H1 (cell line): Measurements from ENCODE around the gene ZSCAN21. TPM values are rescaled to one million over a fixed set of nuclear protein-coding genes. Genes with fewer than 3 reads are reported as not detected.
A peak's percentile ranks its signal among the peaks of the same experiment; 100 is the strongest.

Source experiments
- CBX8 ChIP-seq: fragments of 300-800, 300-1000 bp; sonication (generic); IDR thresholded peaks from 2 replicates; pipeline ENCODE4 v1.7.1; 2016; ENCODE audit warnings: low read depth, low read length, borderline replicate concordance
- CHD2 ChIP-seq: IDR thresholded peaks from 2 replicates; pipeline ENCODE4 v1.6.1; 2012; ENCODE audit warnings: low read length, improper control_type of control experiment
- CTCF ChIP-seq, 3 experiments: IDR thresholded peaks; 1 replicate in 2 of 3; 2 replicates in 1 of 3; pipeline versions ENCODE4 v1.5.1 to v1.6.1; 2011; ENCODE audit warnings: low read length in 3 of 3, mild to moderate bottlenecking in 3 of 3, inconsistent platforms in 2 of 3, low read depth in 1 of 3, moderate library complexity in 1 of 3; ENCODE audit not compliant: insufficient read depth in 1 of 3; ENCODE audit errors: control extremely low read depth in 1 of 3
- POLR2A ChIP-seq, 2 experiments: IDR thresholded peaks; 1 replicate in 1 of 2; 2 replicates in 1 of 2; pipeline ENCODE4 v1.6.1; 2011; ENCODE audit warnings: low read depth in 2 of 2, low read length in 2 of 2, mild to moderate bottlenecking in 2 of 2; ENCODE audit errors: control extremely low read depth in 1 of 2
- SP2 ChIP-seq: IDR thresholded peaks from 2 replicates; pipeline ENCODE4 v1.6.1; 2012; ENCODE audit warnings: mild to moderate bottlenecking, low read length, inconsistent platforms
- TAF1 ChIP-seq: IDR thresholded peaks from 2 replicates; pipeline ENCODE4 v1.6.1; 2011; ENCODE audit warnings: mild to moderate bottlenecking, low read depth, low read length
- polyA plus RNA-seq, 7 experiments: library from polyadenylated mRNA; depleted of rRNA in 3 of 7; stranded (reverse) in 5 of 7; unstranded in 2 of 7; fragments of >200 nt in 5 of 7; fragments of 200-250 nt in 2 of 7; gene quantifications; 1 replicate in 5 of 7; 2 replicates in 1 of 7; 4 replicates in 1 of 7; pipeline versions ENCODE4 v1.2.1 to v1.2.3, GENCODE V29; 2011 to 2013; ENCODE audit warnings: missing spikeins in 2 of 7, mixed read lengths in 2 of 7
- total RNA-seq: library from RNA; stranded (reverse); fragmentation: NEBNext Ultra II Directional; extraction: Animal tissue kit (Norgen Biotek cat#: 25700); gene quantifications from 2 replicates; pipeline ENCODE4 v1.2.1, GENCODE V29; 2021
- TF ChIP-seq, protein P1 (sequence below): fragments of 300-600 bp; sonication (generic); IDR thresholded peaks from 2 replicates; pipeline ENCODE4 v1.7.1; 2012; ENCODE audit warnings: low read length, moderate library complexity, mild to moderate bottlenecking, inconsistent platforms; ENCODE audit not compliant: insufficient replicate concordance

ZSCAN21 gene
- total and polyA plus RNA-seq, 2 of the 8 experiments (the other 6 are each of a cell fraction or from before 2014, with no cell fraction given) = 15.4 to 26.1 TPM

GRCh38 chr7:100049441-100050291 lies at the start of gene ZSCAN21 (continued):
- TF ChIP-seq, protein P1, sequence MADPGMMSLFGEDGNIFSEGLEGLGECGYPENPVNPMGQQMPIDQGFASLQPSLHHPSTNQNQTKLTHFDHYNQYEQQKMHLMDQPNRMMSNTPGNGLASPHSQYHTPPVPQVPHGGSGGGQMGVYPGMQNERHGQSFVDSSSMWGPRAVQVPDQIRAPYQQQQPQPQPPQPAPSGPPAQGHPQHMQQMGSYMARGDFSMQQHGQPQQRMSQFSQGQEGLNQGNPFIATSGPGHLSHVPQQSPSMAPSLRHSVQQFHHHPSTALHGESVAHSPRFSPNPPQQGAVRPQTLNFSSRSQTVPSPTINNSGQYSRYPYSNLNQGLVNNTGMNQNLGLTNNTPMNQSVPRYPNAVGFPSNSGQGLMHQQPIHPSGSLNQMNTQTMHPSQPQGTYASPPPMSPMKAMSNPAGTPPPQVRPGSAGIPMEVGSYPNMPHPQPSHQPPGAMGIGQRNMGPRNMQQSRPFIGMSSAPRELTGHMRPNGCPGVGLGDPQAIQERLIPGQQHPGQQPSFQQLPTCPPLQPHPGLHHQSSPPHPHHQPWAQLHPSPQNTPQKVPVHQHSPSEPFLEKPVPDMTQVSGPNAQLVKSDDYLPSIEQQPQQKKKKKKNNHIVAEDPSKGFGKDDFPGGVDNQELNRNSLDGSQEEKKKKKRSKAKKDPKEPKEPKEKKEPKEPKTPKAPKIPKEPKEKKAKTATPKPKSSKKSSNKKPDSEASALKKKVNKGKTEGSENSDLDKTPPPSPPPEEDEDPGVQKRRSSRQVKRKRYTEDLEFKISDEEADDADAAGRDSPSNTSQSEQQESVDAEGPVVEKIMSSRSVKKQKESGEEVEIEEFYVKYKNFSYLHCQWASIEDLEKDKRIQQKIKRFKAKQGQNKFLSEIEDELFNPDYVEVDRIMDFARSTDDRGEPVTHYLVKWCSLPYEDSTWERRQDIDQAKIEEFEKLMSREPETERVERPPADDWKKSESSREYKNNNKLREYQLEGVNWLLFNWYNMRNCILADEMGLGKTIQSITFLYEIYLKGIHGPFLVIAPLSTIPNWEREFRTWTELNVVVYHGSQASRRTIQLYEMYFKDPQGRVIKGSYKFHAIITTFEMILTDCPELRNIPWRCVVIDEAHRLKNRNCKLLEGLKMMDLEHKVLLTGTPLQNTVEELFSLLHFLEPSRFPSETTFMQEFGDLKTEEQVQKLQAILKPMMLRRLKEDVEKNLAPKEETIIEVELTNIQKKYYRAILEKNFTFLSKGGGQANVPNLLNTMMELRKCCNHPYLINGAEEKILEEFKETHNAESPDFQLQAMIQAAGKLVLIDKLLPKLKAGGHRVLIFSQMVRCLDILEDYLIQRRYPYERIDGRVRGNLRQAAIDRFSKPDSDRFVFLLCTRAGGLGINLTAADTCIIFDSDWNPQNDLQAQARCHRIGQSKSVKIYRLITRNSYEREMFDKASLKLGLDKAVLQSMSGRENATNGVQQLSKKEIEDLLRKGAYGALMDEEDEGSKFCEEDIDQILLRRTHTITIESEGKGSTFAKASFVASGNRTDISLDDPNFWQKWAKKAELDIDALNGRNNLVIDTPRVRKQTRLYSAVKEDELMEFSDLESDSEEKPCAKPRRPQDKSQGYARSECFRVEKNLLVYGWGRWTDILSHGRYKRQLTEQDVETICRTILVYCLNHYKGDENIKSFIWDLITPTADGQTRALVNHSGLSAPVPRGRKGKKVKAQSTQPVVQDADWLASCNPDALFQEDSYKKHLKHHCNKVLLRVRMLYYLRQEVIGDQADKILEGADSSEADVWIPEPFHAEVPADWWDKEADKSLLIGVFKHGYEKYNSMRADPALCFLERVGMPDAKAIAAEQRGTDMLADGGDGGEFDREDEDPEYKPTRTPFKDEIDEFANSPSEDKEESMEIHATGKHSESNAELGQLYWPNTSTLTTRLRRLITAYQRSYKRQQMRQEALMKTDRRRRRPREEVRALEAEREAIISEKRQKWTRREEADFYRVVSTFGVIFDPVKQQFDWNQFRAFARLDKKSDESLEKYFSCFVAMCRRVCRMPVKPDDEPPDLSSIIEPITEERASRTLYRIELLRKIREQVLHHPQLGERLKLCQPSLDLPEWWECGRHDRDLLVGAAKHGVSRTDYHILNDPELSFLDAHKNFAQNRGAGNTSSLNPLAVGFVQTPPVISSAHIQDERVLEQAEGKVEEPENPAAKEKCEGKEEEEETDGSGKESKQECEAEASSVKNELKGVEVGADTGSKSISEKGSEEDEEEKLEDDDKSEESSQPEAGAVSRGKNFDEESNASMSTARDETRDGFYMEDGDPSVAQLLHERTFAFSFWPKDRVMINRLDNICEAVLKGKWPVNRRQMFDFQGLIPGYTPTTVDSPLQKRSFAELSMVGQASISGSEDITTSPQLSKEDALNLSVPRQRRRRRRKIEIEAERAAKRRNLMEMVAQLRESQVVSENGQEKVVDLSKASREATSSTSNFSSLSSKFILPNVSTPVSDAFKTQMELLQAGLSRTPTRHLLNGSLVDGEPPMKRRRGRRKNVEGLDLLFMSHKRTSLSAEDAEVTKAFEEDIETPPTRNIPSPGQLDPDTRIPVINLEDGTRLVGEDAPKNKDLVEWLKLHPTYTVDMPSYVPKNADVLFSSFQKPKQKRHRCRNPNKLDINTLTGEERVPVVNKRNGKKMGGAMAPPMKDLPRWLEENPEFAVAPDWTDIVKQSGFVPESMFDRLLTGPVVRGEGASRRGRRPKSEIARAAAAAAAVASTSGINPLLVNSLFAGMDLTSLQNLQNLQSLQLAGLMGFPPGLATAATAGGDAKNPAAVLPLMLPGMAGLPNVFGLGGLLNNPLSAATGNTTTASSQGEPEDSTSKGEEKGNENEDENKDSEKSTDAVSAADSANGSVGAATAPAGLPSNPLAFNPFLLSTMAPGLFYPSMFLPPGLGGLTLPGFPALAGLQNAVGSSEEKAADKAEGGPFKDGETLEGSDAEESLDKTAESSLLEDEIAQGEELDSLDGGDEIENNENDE = no peak
- TF ChIP-seq CBX8 (no peak), CHD2 (no peak), SP2 (peak; percentile 91), TAF1 (peak; percentile 96), CTCF (IDR thresholded peaks at IDR 0.05; ENCODE audit: control extremely low read depth in 1 of 3, insufficient read depth in 1 of 3, low read depth in 1 of 3, low read length in 3 of 3) (peak in 1 of 3 experiments; percentile 7; a peak in 1 of 4 replicates), POLR2A (IDR thresholded peaks at IDR 0.05; ENCODE audit: control extremely low read depth in 1 of 2, low read depth in 2 of 2, low read length in 2 of 2) (peak; percentile 84 to 94)
